GM20000 (cell line): Measurements from ENCODE around the gene FAM161A.
"Not testable (repeated sequence)": the region's sequence is repeated elsewhere in the genome, so short reads cannot be mapped to it uniquely, and the experiment has no call there.

Experiments
- DNase-seq: peaks from one replicate; pipeline ENCODE4 v3.0.0; 2012; ENCODE audit warnings: low spot score
- CTCF ChIP-seq: IDR thresholded peaks from 2 replicates; pipeline ENCODE4 v1.5.1; 2012; ENCODE audit warnings: mild to moderate bottlenecking, control low read depth; ENCODE audit errors: extremely low read depth, missing control alignments

FAM161A gene

GRCh38 chr2:61853847-61854563 is at the start of gene FAM161A:
TSS of gene FAM161A (minus strand) at chr2:61854060. CDS start at chr2:61854041, 19 bp downstream.
- peak; percentile 89 for DNase-seq

GRCh38 chr2:61900281-61900680 is 46.4 kb upstream of the FAM161A start:
- no peak for DNase-seq
- no peak for TF ChIP-seq CTCF

More at GRCh38 chr2:61853847-61854563, at the start of gene FAM161A:
- TF ChIP-seq CTCF = no peak

GRCh38 chr2:61898810-61899209 is 45.0 kb upstream of the FAM161A start:
- DNase-seq = no peak
- peak; percentile 23 for TF ChIP-seq CTCF

- no peak for TF ChIP-seq CTCF
- peak; percentile 86 for DNase-seq
Observed at GRCh38 chr2:61888267-61889055, 34.6 kb upstream of the FAM161A start, which contains the start of gene CCT4. TSS of gene CCT4 (minus strand) at chr2:61888656. CDS start at chr2:61888507, 149 bp downstream.

- DNase-seq = no peak
- no peak for TF ChIP-seq CTCF
Observed at GRCh38 chr2:61887717-61888266, 33.9 kb upstream of the FAM161A start.

GRCh38 chr2:61885896-61886603 is 32.2 kb upstream of the FAM161A start:
- no peak for DNase-seq
- TF ChIP-seq CTCF = no peak

- TF ChIP-seq CTCF = no peak
- no peak for DNase-seq
Observed at GRCh38 chr2:61882850-61883249, 29.0 kb upstream of the FAM161A start.

GRCh38 chr2:61879351-61879750 is 25.5 kb upstream of the FAM161A start:
- DNase-seq = not testable (repeated sequence)
